ENCODE results near the gene CLCA2. TPM values are rescaled to one million over a fixed set of nuclear protein-coding genes. Genes with fewer than 3 reads are reported as not detected.
A peak's percentile ranks its signal among the peaks of the same experiment; 100 is the strongest.

Gene CLCA2
- total RNA-seq, 1 donor from 2014 or later, result not detected

DNA sequence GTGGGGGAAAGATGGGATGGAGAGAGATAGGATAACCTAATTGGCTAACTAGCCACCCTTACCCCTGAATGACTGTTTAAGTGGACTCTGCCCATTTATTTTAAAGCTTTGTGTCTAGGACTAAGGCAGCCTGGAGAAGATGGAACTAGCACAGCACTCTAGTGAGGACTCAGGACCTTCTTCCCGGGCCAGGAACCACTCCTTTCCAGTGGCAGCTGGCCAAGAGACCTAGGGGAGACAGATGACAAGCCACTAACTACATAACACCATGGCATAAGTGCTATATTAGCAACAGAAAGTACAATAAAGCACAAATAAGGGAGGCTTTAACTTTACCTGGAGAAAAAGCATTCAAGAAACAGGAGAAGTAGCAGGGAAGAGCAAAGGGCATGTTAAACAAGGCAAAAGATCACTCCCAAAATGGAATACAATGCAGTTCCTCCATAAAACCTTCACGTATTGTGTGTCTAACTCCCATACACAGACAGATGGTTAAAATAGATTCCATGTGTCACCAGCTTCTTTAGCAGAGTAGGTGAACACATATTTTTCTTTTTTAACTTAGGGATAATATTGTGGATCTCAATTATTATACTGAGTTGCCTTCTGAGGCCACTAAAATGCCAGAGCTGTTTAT, 65.4 kb downstream of the CLCA2 start:
- TF ChIP-seq, protein P1, sequence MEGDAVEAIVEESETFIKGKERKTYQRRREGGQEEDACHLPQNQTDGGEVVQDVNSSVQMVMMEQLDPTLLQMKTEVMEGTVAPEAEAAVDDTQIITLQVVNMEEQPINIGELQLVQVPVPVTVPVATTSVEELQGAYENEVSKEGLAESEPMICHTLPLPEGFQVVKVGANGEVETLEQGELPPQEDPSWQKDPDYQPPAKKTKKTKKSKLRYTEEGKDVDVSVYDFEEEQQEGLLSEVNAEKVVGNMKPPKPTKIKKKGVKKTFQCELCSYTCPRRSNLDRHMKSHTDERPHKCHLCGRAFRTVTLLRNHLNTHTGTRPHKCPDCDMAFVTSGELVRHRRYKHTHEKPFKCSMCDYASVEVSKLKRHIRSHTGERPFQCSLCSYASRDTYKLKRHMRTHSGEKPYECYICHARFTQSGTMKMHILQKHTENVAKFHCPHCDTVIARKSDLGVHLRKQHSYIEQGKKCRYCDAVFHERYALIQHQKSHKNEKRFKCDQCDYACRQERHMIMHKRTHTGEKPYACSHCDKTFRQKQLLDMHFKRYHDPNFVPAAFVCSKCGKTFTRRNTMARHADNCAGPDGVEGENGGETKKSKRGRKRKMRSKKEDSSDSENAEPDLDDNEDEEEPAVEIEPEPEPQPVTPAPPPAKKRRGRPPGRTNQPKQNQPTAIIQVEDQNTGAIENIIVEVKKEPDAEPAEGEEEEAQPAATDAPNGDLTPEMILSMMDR (IDR thresholded peaks at IDR 0.05; ENCODE audit: insufficient read depth, low read length, poor library complexity, severe bottlenecking), result no peak
- H3K4me3 ChIP-seq (ENCODE audit: low read depth, low read length), result no peak overlapping the region
- H3K36me3 ChIP-seq (ENCODE audit: control insufficient read depth, insufficient read depth, low read length), result no peaks in the 10 kb centered on the region
- no peaks in the 10 kb centered on the region for H3K27me3 ChIP-seq (ENCODE audit: control insufficient read depth, insufficient read depth, low read length)
- no peak for DNase-seq (ENCODE audit: low read depth)

DNA sequence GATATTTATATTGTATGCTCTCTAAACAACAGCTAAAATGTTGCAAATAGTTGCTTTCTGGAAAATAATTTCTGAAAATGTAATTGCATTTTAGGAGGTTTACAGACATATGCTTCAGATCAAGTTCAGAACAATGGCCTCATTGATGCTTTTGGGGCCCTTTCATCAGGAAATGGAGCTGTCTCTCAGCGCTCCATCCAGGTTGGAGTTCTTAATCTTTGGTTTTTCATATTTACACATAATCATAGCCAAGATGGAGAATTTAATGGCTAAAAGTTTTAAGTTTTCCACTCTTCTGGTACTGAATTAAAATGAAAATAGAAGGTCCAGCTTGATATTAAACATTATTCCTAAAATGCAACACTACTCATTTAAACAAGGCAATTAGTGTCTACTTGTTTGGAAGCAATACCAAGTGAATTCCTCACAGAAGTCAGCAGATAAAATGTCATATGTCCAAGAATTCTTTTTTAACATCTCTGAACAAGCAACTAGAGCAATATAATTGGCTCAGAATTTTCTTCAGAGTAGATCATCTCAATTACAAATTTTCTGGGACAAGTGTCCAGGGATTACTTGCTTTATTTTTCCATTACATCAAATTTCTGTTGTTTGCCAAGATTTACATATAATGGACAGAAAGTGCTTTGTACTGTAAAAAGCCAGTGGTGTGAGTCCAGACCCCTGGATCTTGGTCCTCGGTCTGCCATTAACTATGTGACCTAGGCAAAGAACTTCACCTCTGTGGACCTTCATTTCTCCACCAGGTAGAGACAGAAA, 67.4 kb downstream of the CLCA2 start:
- H3K36me3 ChIP-seq (ENCODE audit: control insufficient read depth, insufficient read depth, low read length), result no peaks in the 10 kb centered on the region
- DNase-seq (ENCODE audit: low read depth), result no peak
- TF ChIP-seq, protein P1 (IDR thresholded peaks at IDR 0.05; ENCODE audit: insufficient read depth, low read length, poor library complexity, severe bottlenecking), result no peak

DNA sequence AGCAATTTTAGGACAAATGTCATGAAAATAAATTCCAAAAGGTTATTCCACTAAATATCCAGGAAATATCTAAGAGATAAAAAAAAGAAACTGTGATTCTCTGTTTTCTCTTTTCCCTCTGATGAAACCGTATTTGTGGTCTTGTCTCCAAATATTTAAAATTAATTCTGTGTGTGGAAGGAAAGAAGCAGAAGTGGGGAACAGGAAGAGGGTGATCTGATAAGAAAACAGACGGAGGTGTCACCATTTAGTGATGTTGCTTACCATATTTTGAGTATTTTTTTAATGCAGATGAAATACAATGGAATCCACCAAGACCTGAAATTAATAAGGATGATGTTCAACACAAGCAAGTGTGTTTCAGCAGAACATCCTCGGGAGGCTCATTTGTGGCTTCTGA, 74.3 kb downstream of the CLCA2 start:
- no peak for DNase-seq (ENCODE audit: low read depth)
- Histone ChIP-seq H3K4me3 (ENCODE audit: low read depth, low read length) (no peak overlapping the region), H3K36me3 (ENCODE audit: control insufficient read depth, insufficient read depth, low read length) (no peaks in the 10 kb centered on the region), H3K27me3 (ENCODE audit: control insufficient read depth, insufficient read depth, low read length) (no peaks in the 10 kb centered on the region)
- TF ChIP-seq, protein P1 (IDR thresholded peaks at IDR 0.05; ENCODE audit: insufficient read depth, low read length, poor library complexity, severe bottlenecking), result no peak

More for the DNA sequence above, 67.4 kb downstream of the CLCA2 start:
- H3K4me3 ChIP-seq (ENCODE audit: low read depth, low read length), result no peak overlapping the region
- no peaks in the 10 kb centered on the region for H3K27me3 ChIP-seq (ENCODE audit: control insufficient read depth, insufficient read depth, low read length)

GRCh38 chr1:86499987-86500593, 76.1 kb downstream of the CLCA2 start:
- DNase-seq (ENCODE audit: low read depth), result no peak
- TF ChIP-seq, protein P1 (IDR thresholded peaks at IDR 0.05; ENCODE audit: insufficient read depth, low read length, poor library complexity, severe bottlenecking), result peak; percentile 76

DNA sequence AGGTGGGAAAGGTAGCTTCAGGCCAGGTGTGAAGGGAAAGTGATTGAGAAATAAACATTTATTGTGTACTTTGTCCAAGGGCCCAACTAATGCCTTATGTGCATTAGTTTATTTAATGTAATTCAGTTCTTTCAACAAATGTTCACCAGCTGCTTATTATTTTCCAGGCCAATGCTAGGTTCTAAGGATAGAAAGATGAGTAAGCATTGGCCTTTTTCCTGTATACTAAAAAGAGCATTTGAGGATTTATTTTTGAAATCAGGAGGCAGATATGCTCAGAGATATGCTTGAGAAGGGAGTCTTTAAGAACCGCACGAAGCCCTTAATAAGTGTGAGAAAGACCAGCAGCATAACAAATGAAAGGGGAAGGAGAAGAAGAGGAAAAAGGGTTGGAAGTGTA, 76.7 kb downstream of the CLCA2 start:
- H3K36me3 ChIP-seq (ENCODE audit: control insufficient read depth, insufficient read depth, low read length), result no peaks in the 10 kb centered on the region
- no peak overlapping the region for H3K4me3 ChIP-seq (ENCODE audit: low read depth, low read length)
- TF ChIP-seq, protein P1 (IDR thresholded peaks at IDR 0.05; ENCODE audit: insufficient read depth, low read length, poor library complexity, severe bottlenecking), result no peak
- no peaks in the 10 kb centered on the region for H3K27me3 ChIP-seq (ENCODE audit: control insufficient read depth, insufficient read depth, low read length)
- DNase-seq (ENCODE audit: low read depth), result no peak

More at GRCh38 chr1:86499987-86500593, 76.1 kb downstream of the CLCA2 start:
- Histone ChIP-seq H3K27me3 (ENCODE audit: control insufficient read depth, insufficient read depth, low read length) (no peaks in the 10 kb centered on the region), H3K4me3 (ENCODE audit: low read depth, low read length) (no peak overlapping the region), H3K36me3 (ENCODE audit: control insufficient read depth, insufficient read depth, low read length) (no peaks in the 10 kb centered on the region)

Data from kidney epithelial cell (primary cell).